ENCODE results near the gene FOXE3. TPM values are rescaled to one million over a fixed set of nuclear protein-coding genes. Genes with fewer than 3 reads are reported as not detected.

Gene FOXE3
- total and polyA plus RNA-seq, 2 of the 8 experiments (the other 6 are each of a cell fraction or from before 2014, with no cell fraction given), result 0.18 TPM; not detected in 1

DNA sequence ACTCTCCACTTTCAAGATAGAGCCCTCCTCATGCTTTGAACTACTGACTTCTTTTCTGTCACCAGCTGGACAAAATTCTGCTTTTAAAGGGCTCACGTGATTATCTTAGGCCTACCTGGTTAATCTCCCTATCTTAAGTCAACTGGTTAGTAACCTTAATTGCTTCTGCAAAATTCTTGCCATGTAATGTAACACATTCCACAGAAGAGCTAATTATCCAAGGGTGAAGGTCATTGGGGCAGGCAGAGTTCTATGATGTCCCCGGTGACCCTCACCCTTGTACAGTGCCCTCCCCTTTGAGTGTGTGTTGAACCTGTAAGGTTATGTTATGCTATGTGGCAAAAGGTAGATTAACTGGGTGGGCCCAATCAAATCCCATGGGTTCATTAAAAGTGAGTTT is 25.2 kb upstream of the FOXE3 start (continued):
- TF ChIP-seq, protein P1, sequence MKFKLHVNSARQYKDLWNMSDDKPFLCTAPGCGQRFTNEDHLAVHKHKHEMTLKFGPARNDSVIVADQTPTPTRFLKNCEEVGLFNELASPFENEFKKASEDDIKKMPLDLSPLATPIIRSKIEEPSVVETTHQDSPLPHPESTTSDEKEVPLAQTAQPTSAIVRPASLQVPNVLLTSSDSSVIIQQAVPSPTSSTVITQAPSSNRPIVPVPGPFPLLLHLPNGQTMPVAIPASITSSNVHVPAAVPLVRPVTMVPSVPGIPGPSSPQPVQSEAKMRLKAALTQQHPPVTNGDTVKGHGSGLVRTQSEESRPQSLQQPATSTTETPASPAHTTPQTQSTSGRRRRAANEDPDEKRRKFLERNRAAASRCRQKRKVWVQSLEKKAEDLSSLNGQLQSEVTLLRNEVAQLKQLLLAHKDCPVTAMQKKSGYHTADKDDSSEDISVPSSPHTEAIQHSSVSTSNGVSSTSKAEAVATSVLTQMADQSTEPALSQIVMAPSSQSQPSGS (IDR thresholded peaks at IDR 0.05; ENCODE audit: low read length), result no peak
- TF ChIP-seq JUND (IDR thresholded peaks at IDR 0.05; ENCODE audit: low read length), result no peak
- TF ChIP-seq TBP (IDR thresholded peaks at IDR 0.05; ENCODE audit: low read depth, low read length), result no peak
- TF ChIP-seq RFX5 (IDR thresholded peaks at IDR 0.05; ENCODE audit: borderline replicate concordance, low read depth, low read length), result no peak

Data from H1 (cell line).